Glutamatergic neuron (in vitro differentiated cells): ENCODE data around the gene PHPT1. TPM values are rescaled to one million over a fixed set of nuclear protein-coding genes. Genes with fewer than 3 reads are reported as not detected.

Experiments used
- DNase-seq: peaks from one replicate; pipeline ENCODE4 v3.0.0; 2022
- H3K27ac Mint-ChIP-seq: one replicate; pipeline ENCODE4 v1.8.0; 2020; ENCODE audit warnings: mild to moderate bottlenecking, mixed read lengths, inconsistent platforms; ENCODE audit not compliant: unreplicated experiment
- H3K27me3 Mint-ChIP-seq: one replicate; pipeline ENCODE4 v1.8.0; 2020; ENCODE audit warnings: mild to moderate bottlenecking, moderate library complexity, mixed read lengths, inconsistent platforms; ENCODE audit not compliant: unreplicated experiment
- H3K36me3 Mint-ChIP-seq: one replicate; pipeline ENCODE4 v1.8.0; 2020; ENCODE audit warnings: mild to moderate bottlenecking, mixed read lengths, inconsistent platforms; ENCODE audit not compliant: unreplicated experiment
- H3K4me1 Mint-ChIP-seq: one replicate; pipeline ENCODE4 v1.8.0; 2020; ENCODE audit warnings: mild to moderate bottlenecking, low read depth, mixed read lengths, inconsistent platforms; ENCODE audit not compliant: unreplicated experiment
- H3K4me3 Mint-ChIP-seq: one replicate; pipeline ENCODE4 v1.8.0; 2020; ENCODE audit warnings: mild to moderate bottlenecking, mixed read lengths, inconsistent platforms; ENCODE audit not compliant: unreplicated experiment
- H3K9me3 Mint-ChIP-seq: one replicate; pipeline ENCODE4 v1.8.0; 2020; ENCODE audit warnings: mild to moderate bottlenecking, moderate library complexity, mixed read lengths, inconsistent platforms; ENCODE audit not compliant: unreplicated experiment
- CTCF ChIP-seq: fragments of 200-600 bp; sonication (generic); IDR thresholded peaks from one replicate; pipeline ENCODE4 v1.5.0; 2021; ENCODE audit not compliant: partially characterized antibody, unreplicated experiment
- total RNA-seq: library from RNA; stranded (reverse); fragmentation: NEBNext Ultra II Directional; extraction: Animal tissue kit (Norgen Biotek cat#: 25700); gene quantifications from one replicate; pipeline ENCODE4 v1.2.1, GENCODE V29; 2021; ENCODE audit not compliant: unreplicated experiment

The PHPT1 gene
- total RNA-seq, 1 donor from 2014 or later = 101 TPM

- Mint-ChIP-seq H3K4me3 (peak overlapping the region; percentile 81), H3K27ac (peak overlapping the region; percentile 72), H3K4me1 (peaks cover 15% of the 10 kb centered on the region), H3K9me3 (peaks cover 26% of the 10 kb centered on the region), H3K27me3 (peaks cover 12% of the 10 kb centered on the region), H3K36me3 (peaks cover 5% of the 10 kb centered on the region)
- no peak for DNase-seq
- TF ChIP-seq CTCF = no peak
These were observed 42.5 kb upstream of the PHPT1 start for GRCh38 chr9:136806631-136807201.

GRCh38 chr9:136807281-136808074, 41.7 kb upstream of the PHPT1 start, which contains the start of gene RABL6:
Gene RABL6, plus strand, starts transcription at chr9:136807948. Its CDS starts 249 bp downstream, at chr9:136808197.
- H3K36me3 Mint-ChIP-seq = peaks cover 5% of the 10 kb centered on the region
- H3K4me1 Mint-ChIP-seq = peaks cover 15% of the 10 kb centered on the region
- peak; percentile 79 for DNase-seq
- TF ChIP-seq CTCF = no peak
- peak within 1 kb of the TSS; percentile 90 for H3K27ac Mint-ChIP-seq
- peak within 1 kb of the TSS; percentile 96 for H3K4me3 Mint-ChIP-seq
- peaks cover 12% of the 10 kb centered on the region for H3K27me3 Mint-ChIP-seq
- H3K9me3 Mint-ChIP-seq = peaks cover 26% of the 10 kb centered on the region

- H3K27ac Mint-ChIP-seq = peak overlapping the region; percentile 90
- H3K9me3 Mint-ChIP-seq = peaks cover 26% of the 10 kb centered on the region
- DNase-seq = no peak
- peaks cover 15% of the 10 kb centered on the region for H3K4me1 Mint-ChIP-seq
- peak overlapping the region; percentile 96 for H3K4me3 Mint-ChIP-seq
- TF ChIP-seq CTCF = no peak
- peaks cover 5% of the 10 kb centered on the region for H3K36me3 Mint-ChIP-seq
- H3K27me3 Mint-ChIP-seq = peaks cover 14% of the 10 kb centered on the region
These were observed 41.0 kb upstream of the PHPT1 start for GRCh38 chr9:136808075-136808805.

- H3K4me3 Mint-ChIP-seq = peak overlapping the region; percentile 96
- H3K4me1 Mint-ChIP-seq = peaks cover 15% of the 10 kb centered on the region
- H3K27ac Mint-ChIP-seq = peak overlapping the region; percentile 90
- no peak for TF ChIP-seq CTCF
- no peak for DNase-seq
- peaks cover 5% of the 10 kb centered on the region for H3K36me3 Mint-ChIP-seq
- H3K9me3 Mint-ChIP-seq = peaks cover 23% of the 10 kb centered on the region
- H3K27me3 Mint-ChIP-seq = peaks cover 12% of the 10 kb centered on the region
These were observed 40.4 kb upstream of the PHPT1 start for GRCh38 chr9:136808806-136809158.
